Fibroblast of mammary gland (primary cell): ENCODE results near the gene TAPBPL.
"Not testable (repeated sequence)": the region's sequence is repeated elsewhere in the genome, so short reads cannot be mapped to it uniquely, and the experiment has no call there.

Experiments used
- DNase-seq: peaks from one replicate; pipeline ENCODE4 v3.0.0-alpha.2; 2010; ENCODE audit warnings: low read depth
- H3K4me3 ChIP-seq: 2 replicates; pipeline ENCODE4 v1.5.1; 2011; ENCODE audit warnings: low read depth, mild to moderate bottlenecking, low read length, moderate library complexity; ENCODE audit not compliant: control insufficient read depth
- CTCF ChIP-seq: conservative IDR thresholded peaks from 2 replicates; pipeline ENCODE4 v1.5.1; 2011; ENCODE audit warnings: low read depth, low read length, inconsistent platforms; ENCODE audit not compliant: control insufficient read depth, insufficient read depth

Gene TAPBPL

GRCh38 chr12:6469609-6470374 is 17.9 kb downstream of the TAPBPL start:
- DNase-seq = no peak
- H3K4me3 ChIP-seq = peak overlapping the region; percentile 81
- no peak for TF ChIP-seq CTCF

- peak within 1 kb of the TSS; percentile 81 for H3K4me3 ChIP-seq
- TF ChIP-seq CTCF = no peak
Observed at GRCh38 chr12:6470375-6471163, 18.7 kb downstream of the TAPBPL start, which contains the start of gene VAMP1. VAMP1 (minus strand) TSS chr12:6470677; CDS start chr12:6470531, 146 bp downstream.

GRCh38 chr12:6471989-6472360 is 20.1 kb downstream of the TAPBPL start:
- TF ChIP-seq CTCF = no peak
- H3K4me3 ChIP-seq = no peak overlapping the region
- peak; percentile 87 for DNase-seq

More at GRCh38 chr12:6470375-6471163, 18.7 kb downstream of the TAPBPL start, which contains the start of gene VAMP1:
- DNase-seq = peak; percentile 96

GRCh38 chr12:6472491-6472890 is 20.6 kb downstream of the TAPBPL start:
- DNase-seq = no peak
- no peak overlapping the region for H3K4me3 ChIP-seq
- TF ChIP-seq CTCF = no peak

GRCh38 chr12:6475233-6475975 is 23.6 kb downstream of the TAPBPL start:
- not testable (repeated sequence) for DNase-seq

GRCh38 chr12:6476489-6476888 is 24.6 kb downstream of the TAPBPL start:
- TF ChIP-seq CTCF = no peak
- H3K4me3 ChIP-seq = no peak overlapping the region
- DNase-seq = peak; percentile 67

More at GRCh38 chr12:6475233-6475975, 23.6 kb downstream of the TAPBPL start:
- H3K4me3 ChIP-seq = not testable (repeated sequence)

GRCh38 chr12:6477601-6478377 is 25.9 kb downstream of the TAPBPL start:
- H3K4me3 ChIP-seq = not testable (repeated sequence)

More at GRCh38 chr12:6477601-6478377, 25.9 kb downstream of the TAPBPL start:
- not testable (repeated sequence) for DNase-seq
